Measurements from ENCODE around the gene TMEM132A.

DNA sequence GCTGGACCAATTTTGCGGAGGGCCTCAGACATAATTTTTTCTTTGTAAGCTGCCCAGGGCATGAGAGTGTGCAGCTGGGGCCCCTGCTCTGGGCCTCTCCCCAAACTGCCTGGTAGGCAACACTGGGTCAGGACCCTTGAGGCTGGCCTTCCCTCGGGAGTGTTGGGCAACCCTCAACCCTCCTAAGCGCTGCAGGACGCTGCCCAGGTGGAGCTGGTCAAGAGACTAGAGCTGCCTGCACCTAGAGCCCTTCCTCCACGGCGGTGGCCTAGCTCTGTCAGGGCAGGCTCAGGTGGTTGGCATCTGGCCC lies 505 bp upstream of the TMEM132A start:
- no peak for TF ChIP-seq CTCF (conservative IDR thresholded peaks at IDR 0.05; ENCODE audit: low read depth, low read length)
- no peak for TF ChIP-seq EZH2 (IDR thresholded peaks at IDR 0.05; ENCODE audit: borderline replicate concordance, low read depth, low read length, poor library complexity, severe bottlenecking)
